ENCODE measurements around the gene GPR37. TPM values are rescaled to one million over a fixed set of nuclear protein-coding genes. Genes with fewer than 3 reads are reported as not detected.

Gene GPR37
- polyA plus RNA-seq, 1 of the 3 experiments (the other 2 are of a cell fraction): 0.03 TPM

DNA sequence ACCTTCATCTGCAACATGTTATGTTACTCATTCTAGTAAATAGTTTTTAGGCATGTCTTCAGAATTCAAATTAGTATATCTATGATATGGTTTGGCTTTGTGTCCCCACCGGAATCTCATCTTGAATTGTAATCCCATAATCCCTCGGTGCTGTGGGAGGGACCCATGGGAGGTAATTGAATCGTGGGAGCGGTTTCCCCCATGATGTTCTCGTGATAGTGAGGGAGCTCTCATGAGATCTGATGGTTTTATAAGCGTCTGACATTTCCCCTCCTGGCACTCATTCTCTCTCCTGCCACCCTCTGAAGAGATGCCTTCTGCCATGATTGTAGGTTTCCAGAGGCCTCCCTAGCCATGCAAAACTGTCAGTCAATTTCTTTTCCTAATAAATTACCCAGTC, 20.4 kb upstream of the GPR37 start:
- no peaks in the 10 kb centered on the region for H3K36me3 ChIP-seq (replicated peaks in 1 of 2; ENCODE audit: control insufficient read depth in 1 of 2, insufficient read depth in 2 of 2, low read length in 1 of 2)
- H3K4me3 ChIP-seq (ENCODE audit: low read depth in 2 of 2, low read length in 1 of 2): no peak overlapping the region
- no peaks in the 10 kb centered on the region for H3K27me3 ChIP-seq (ENCODE audit: insufficient read depth)
- WGBS (ENCODE audit: low lambda C conversion rate): 64% methylated on average over 6 of the region's 6 CpGs
- no peak overlapping the region for H2AFZ ChIP-seq (ENCODE audit: low read depth)
- ChIA-PET POLR2A (no interaction called here), CTCF (interaction anchor here (0.7 to 8.5 kb wide), 34 partner anchors 9 to 1150 kb away, joined by 3 to 102 read pairs (median 6); partner anchors contain the start of gene GPR37)
- H3F3A ChIP-seq (replicated peaks; ENCODE audit: insufficient read depth): no peaks in the 10 kb centered on the region
- no peak overlapping the region for H3K9ac ChIP-seq
- DNase-seq: no peak
- H3K9me3 ChIP-seq: no peaks in the 10 kb centered on the region
- no peak overlapping the region for H3K27ac ChIP-seq (ENCODE audit: low read depth in 2 of 2, low read length in 1 of 2)
- H4K20me1 ChIP-seq (ENCODE audit: insufficient read depth): no peaks in the 10 kb centered on the region
- no peak overlapping the region for H3K4me2 ChIP-seq
- H3K79me2 ChIP-seq (ENCODE audit: insufficient read depth): no peaks in the 10 kb centered on the region
- TF ChIP-seq EZH2phosphoT487 (IDR thresholded peaks at IDR 0.05; ENCODE audit: borderline replicate concordance, low read depth) (no peak), YY1 (IDR thresholded peaks at IDR 0.05; ENCODE audit: low read depth) (no peak), REST (IDR thresholded peaks at IDR 0.05; ENCODE audit: low read depth, low read length) (no peak), IRF3 (IDR thresholded peaks at IDR 0.05; ENCODE audit: low read depth, low read length) (no peak), TEAD4 (IDR thresholded peaks at IDR 0.05; ENCODE audit: borderline replicate concordance, insufficient read depth) (no peak), SIN3A (IDR thresholded peaks at IDR 0.05; ENCODE audit: borderline replicate concordance, low read depth, low read length) (no peak), MXI1 (IDR thresholded peaks at IDR 0.05; ENCODE audit: low read depth, low read length) (no peak), RFX5 (IDR thresholded peaks at IDR 0.05; ENCODE audit: low read length) (no peak), FOSL2 (IDR thresholded peaks at IDR 0.05; ENCODE audit: borderline replicate concordance, low read depth) (no peak), JUND (IDR thresholded peaks at IDR 0.05) (no peak)
- H3K4me1 ChIP-seq (ENCODE audit: control insufficient read depth in 1 of 2, insufficient read depth in 2 of 2, low read depth in 1 of 2, low read length in 1 of 2): peaks cover 0 to 5% of the 10 kb centered on the region in 2 experiments; a peak in 1 of 4 replicates
- H3K9me2 ChIP-seq: no peaks in the 10 kb centered on the region

Data from SK-N-SH (cell line).